Measurements from ENCODE around the gene CXXC4. TPM values are rescaled to one million over a fixed set of nuclear protein-coding genes. Genes with fewer than 3 reads are reported as not detected.

Gene CXXC4
- polyA plus RNA-seq, result under 1 TPM; 0.13 to 0.29 (median 0.14) TPM

GRCh38 chr4:104494822-104495559, at the start of gene CXXC4:
CXXC4 (minus strand) TSS chr4:104494894; CDS start chr4:104491802, 3,092 bp downstream.
- Mint-ChIP-seq H3K36me3 (no peaks in the 10 kb centered on the region), H3K4me3 (peak within 1 kb of the TSS; percentile 84 to 92 (median 91)), H3K27me3 (ENCODE audit: low read depth in 3 of 3) (peaks cover 7 to 39% (median 29%) of the 10 kb centered on the region in 3 donors), H3K9me3 (no peaks in the 10 kb centered on the region), H3K4me1 (peaks cover 47 to 54% of the 10 kb centered on the region in 2 donors), H3K27ac (peak within 1 kb of the TSS; percentile 64 to 88 (median 75))
- peak; percentile 61 to 82 (median 64) for DNase-seq

DNA sequence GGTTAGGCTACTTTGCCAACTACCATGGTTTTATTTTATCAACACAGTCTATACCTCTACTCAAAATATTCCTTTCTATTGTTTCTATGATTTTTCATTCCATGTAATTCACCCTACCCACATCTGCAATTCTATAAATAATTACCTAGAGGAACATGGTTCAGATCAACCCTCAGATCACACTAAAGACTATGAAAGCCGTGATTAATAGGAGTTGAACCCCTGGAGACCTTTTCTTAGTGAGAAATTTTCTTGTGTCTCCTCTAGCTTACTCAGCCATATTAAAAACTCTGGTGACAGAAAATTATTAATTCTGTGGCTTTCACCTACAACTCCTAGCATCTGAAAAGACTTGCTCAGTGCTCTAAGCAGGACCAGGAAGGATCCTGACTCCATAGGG, 38.5 kb upstream of the CXXC4 start:
- Mint-ChIP-seq H3K27ac (no peak overlapping the region), H3K4me1 (no peaks in the 10 kb centered on the region), H3K4me3 (no peak overlapping the region), H3K27me3 (ENCODE audit: low read depth in 3 of 3) (no peaks in the 10 kb centered on the region), H3K36me3 (no peaks in the 10 kb centered on the region), H3K9me3 (peaks cover 0 to 2% (median 0%) of the 10 kb centered on the region in 6 donors)
- DNase-seq, result no peak

GRCh38 chr4:104532677-104533076, 38.0 kb upstream of the CXXC4 start:
- Mint-ChIP-seq H3K4me3 (no peak overlapping the region), H3K36me3 (no peaks in the 10 kb centered on the region), H3K4me1 (no peaks in the 10 kb centered on the region), H3K27me3 (ENCODE audit: low read depth in 3 of 3) (no peaks in the 10 kb centered on the region), H3K27ac (no peak overlapping the region), H3K9me3 (peaks cover 0 to 2% (median 0%) of the 10 kb centered on the region in 6 donors)
- DNase-seq, result no peak

DNA sequence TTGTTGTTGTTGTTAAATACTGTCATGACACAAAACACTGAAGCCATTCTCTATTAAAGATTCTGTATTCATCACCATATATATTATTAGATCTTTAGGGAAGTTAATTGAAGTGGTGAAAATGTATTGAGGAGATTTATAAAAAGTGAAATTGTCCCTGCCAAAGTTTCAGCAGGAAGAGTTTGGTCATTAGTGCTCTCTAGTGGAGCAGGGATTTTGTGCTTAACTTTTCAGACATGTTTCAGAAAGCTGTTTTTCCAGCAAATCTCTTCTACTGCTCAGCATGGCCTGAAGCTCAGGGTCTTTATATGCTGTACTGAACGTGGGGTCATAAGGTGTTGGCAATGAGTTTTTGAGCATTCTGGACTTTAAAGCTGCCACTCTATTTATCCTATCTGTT, 36.7 kb upstream of the CXXC4 start:
- peaks cover 0 to 2% (median 0%) of the 10 kb centered on the region in 6 donors for H3K9me3 Mint-ChIP-seq
- H3K27me3 Mint-ChIP-seq (ENCODE audit: low read depth in 3 of 3), result peaks cover 0 to 2% (median 0%) of the 10 kb centered on the region in 3 donors
- no peak overlapping the region for H3K27ac Mint-ChIP-seq
- H3K4me1 Mint-ChIP-seq, result no peaks in the 10 kb centered on the region
- no peaks in the 10 kb centered on the region for H3K36me3 Mint-ChIP-seq
- no peak overlapping the region for H3K4me3 Mint-ChIP-seq
- DNase-seq, result no peak

- peaks cover 0 to 2% (median 0%) of the 10 kb centered on the region in 3 donors for H3K27me3 Mint-ChIP-seq (ENCODE audit: low read depth in 3 of 3)
- no peaks in the 10 kb centered on the region for H3K4me1 Mint-ChIP-seq
- DNase-seq, result no peak
- H3K36me3 Mint-ChIP-seq, result no peaks in the 10 kb centered on the region
- peaks cover 0 to 2% (median 0%) of the 10 kb centered on the region in 6 donors for H3K9me3 Mint-ChIP-seq
- no peak overlapping the region for H3K4me3 Mint-ChIP-seq
- H3K27ac Mint-ChIP-seq, result no peak overlapping the region
These were observed 35.7 kb upstream of the CXXC4 start for GRCh38 chr4:104530426-104530825.

- H3K4me1 Mint-ChIP-seq, result no peaks in the 10 kb centered on the region
- H3K27me3 Mint-ChIP-seq (ENCODE audit: low read depth in 3 of 3), result peaks cover 0 to 4% (median 0%) of the 10 kb centered on the region in 3 donors
These were observed 29.9 kb upstream of the CXXC4 start for GRCh38 chr4:104524591-104524990.

GRCh38 chr4:104524026-104524425, 29.3 kb upstream of the CXXC4 start:
- peaks cover 0 to 3% (median 0%) of the 10 kb centered on the region in 6 donors for H3K9me3 Mint-ChIP-seq
- no peak for DNase-seq
- H3K27ac Mint-ChIP-seq, result no peak overlapping the region
- no peaks in the 10 kb centered on the region for H3K36me3 Mint-ChIP-seq
- H3K4me1 Mint-ChIP-seq, result no peaks in the 10 kb centered on the region
- H3K4me3 Mint-ChIP-seq, result no peak overlapping the region
- H3K27me3 Mint-ChIP-seq (ENCODE audit: low read depth in 3 of 3), result peaks cover 0 to 4% (median 0%) of the 10 kb centered on the region in 3 donors

More at GRCh38 chr4:104524591-104524990, 29.9 kb upstream of the CXXC4 start:
- H3K9me3 Mint-ChIP-seq, result no peaks in the 10 kb centered on the region
- H3K27ac Mint-ChIP-seq, result no peak overlapping the region
- no peak overlapping the region for H3K4me3 Mint-ChIP-seq
- no peaks in the 10 kb centered on the region for H3K36me3 Mint-ChIP-seq
- no peak for DNase-seq

DNA sequence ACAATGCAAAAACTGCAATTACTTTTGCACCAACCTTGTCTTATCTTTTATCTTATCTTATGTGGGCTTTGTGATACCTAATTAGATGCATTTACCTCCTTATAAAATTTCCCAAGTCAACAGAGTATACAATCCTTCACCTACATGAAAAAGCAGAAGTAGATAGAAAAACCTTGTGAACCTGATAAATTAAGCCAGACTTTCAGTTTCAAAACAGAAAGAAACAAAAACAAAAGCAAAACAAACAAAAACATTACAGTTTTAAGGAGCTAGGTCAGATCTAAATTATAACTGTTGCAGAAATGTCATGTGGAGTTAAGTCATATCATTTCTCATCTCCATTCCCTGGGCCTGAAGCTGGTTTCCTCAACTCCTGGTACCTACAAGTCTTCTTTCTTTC, 24.9 kb upstream of the CXXC4 start:
- Mint-ChIP-seq H3K4me1 (no peaks in the 10 kb centered on the region), H3K36me3 (no peaks in the 10 kb centered on the region), H3K4me3 (no peak overlapping the region), H3K9me3 (peaks cover 0 to 5% (median 0%) of the 10 kb centered on the region in 6 donors), H3K27ac (no peak overlapping the region), H3K27me3 (ENCODE audit: low read depth in 3 of 3) (peaks cover 0 to 4% (median 1%) of the 10 kb centered on the region in 3 donors)
- no peak for DNase-seq

- DNase-seq, result no peak
- peaks cover 0 to 2% (median 1%) of the 10 kb centered on the region in 3 donors for H3K27me3 Mint-ChIP-seq (ENCODE audit: low read depth in 3 of 3)
- H3K4me3 Mint-ChIP-seq, result no peak overlapping the region
- H3K27ac Mint-ChIP-seq, result no peak overlapping the region
- no peaks in the 10 kb centered on the region for H3K4me1 Mint-ChIP-seq
- H3K9me3 Mint-ChIP-seq, result peaks cover 0 to 7% (median 0%) of the 10 kb centered on the region in 6 donors
- H3K36me3 Mint-ChIP-seq, result no peaks in the 10 kb centered on the region
These were observed 22.2 kb upstream of the CXXC4 start for GRCh38 chr4:104516884-104517283.

DNA sequence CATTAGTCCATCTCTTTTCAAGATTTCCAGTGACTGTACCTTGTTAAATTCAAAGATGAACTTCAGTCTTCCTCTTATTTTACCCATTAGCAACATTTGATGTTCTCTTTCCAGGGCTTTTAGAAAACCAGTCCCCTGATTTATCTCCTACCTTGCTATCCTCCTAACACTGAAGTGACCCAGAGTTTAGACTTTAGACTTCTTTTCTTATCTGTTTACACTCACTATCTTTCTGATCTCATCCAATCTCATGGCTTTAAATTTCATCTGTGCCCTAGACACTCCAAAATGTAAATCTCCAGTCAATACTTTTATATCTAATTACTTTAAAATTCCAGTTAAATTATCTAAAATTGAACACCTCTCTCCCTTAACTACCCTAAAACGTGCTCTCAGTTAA, 13.5 kb upstream of the CXXC4 start:
- Mint-ChIP-seq H3K27ac (no peak overlapping the region), H3K4me3 (no peak overlapping the region), H3K36me3 (no peaks in the 10 kb centered on the region), H3K9me3 (peaks cover 0 to 4% (median 0%) of the 10 kb centered on the region in 6 donors), H3K27me3 (ENCODE audit: low read depth in 3 of 3) (peaks cover 3 to 4% (median 3%) of the 10 kb centered on the region in 3 donors), H3K4me1 (no peaks in the 10 kb centered on the region)
- no peak for DNase-seq

- Mint-ChIP-seq H3K4me1 (no peaks in the 10 kb centered on the region), H3K27me3 (ENCODE audit: low read depth in 3 of 3) (peaks cover 3 to 4% (median 3%) of the 10 kb centered on the region in 3 donors), H3K36me3 (no peaks in the 10 kb centered on the region), H3K9me3 (peaks cover 0 to 4% (median 0%) of the 10 kb centered on the region in 6 donors), H3K4me3 (no peak overlapping the region), H3K27ac (no peak overlapping the region)
- DNase-seq, result no peak
These were observed 12.4 kb upstream of the CXXC4 start for GRCh38 chr4:104507112-104507511.

DNA sequence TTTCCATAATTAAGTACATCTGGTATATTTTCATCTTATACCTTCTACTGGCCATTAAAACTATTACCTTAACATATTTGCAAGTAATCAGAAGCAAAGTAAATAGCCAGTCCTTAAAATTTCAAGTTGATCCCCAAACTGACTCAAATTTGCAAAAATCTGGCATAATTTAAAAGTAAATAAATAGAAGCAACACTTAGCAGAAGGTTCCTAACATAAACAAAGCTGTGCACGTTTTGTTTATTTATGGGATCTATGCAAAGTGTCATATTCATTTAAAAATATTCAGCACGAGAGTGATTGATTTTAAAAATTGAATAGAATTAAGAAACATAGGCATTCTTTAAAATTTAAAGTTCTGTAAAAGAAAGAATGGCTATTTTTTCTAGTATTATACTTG, 9.8 kb upstream of the CXXC4 start:
- Mint-ChIP-seq H3K27me3 (ENCODE audit: low read depth in 3 of 3) (peaks cover 4 to 5% (median 5%) of the 10 kb centered on the region in 3 donors), H3K4me3 (no peak overlapping the region), H3K27ac (no peak overlapping the region), H3K9me3 (peaks cover 0 to 4% (median 0%) of the 10 kb centered on the region in 6 donors), H3K4me1 (no peaks in the 10 kb centered on the region), H3K36me3 (no peaks in the 10 kb centered on the region)
- DNase-seq, result no peak

DNA sequence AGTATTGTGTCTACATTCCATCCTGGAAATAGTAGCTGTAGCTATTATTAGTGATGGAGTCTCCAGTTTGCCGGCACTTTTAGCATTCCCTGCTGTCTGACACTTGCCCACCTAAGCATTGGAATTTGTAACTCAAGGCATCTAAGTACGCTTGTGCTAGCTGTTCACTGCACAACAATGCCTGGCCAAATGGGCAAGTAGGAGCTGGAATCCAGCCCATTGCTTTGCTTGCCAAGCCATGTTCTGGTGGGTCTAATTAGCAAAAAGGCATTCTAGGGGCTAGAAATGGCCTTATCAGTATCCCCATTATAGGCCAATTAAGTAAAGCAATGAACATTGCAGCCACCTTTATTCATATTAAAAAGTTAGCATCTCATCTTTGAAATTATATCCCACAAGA, 7.8 kb upstream of the CXXC4 start:
- Mint-ChIP-seq H3K36me3 (no peaks in the 10 kb centered on the region), H3K27ac (no peak overlapping the region), H3K27me3 (ENCODE audit: low read depth in 3 of 3) (peaks cover 4 to 5% (median 5%) of the 10 kb centered on the region in 3 donors), H3K9me3 (peaks cover 0 to 4% (median 0%) of the 10 kb centered on the region in 6 donors), H3K4me1 (no peaks in the 10 kb centered on the region), H3K4me3 (no peak overlapping the region)
- DNase-seq, result no peak

GRCh38 chr4:104501290-104501689, 6.6 kb upstream of the CXXC4 start:
- H3K9me3 Mint-ChIP-seq, result peaks cover 0 to 4% (median 0%) of the 10 kb centered on the region in 6 donors
- no peak overlapping the region for H3K27ac Mint-ChIP-seq
- H3K27me3 Mint-ChIP-seq (ENCODE audit: low read depth in 3 of 3), result peaks cover 4 to 5% (median 5%) of the 10 kb centered on the region in 3 donors
- no peaks in the 10 kb centered on the region for H3K36me3 Mint-ChIP-seq
- no peak overlapping the region for H3K4me3 Mint-ChIP-seq
- DNase-seq, result no peak
- H3K4me1 Mint-ChIP-seq, result no peaks in the 10 kb centered on the region
